Trophoblast cell (in vitro differentiated cells and primary cell): ENCODE measurements around the gene MED29.

Experiments used
- DNase-seq, 2 donors: peaks; one replicate each; pipeline ENCODE4 v3.0.0-alpha.2; 2016
- H2AFZ ChIP-seq: 2 replicates; pipeline ENCODE4 v1.6.1; 2013; ENCODE audit warnings: low read length, moderate library complexity, mild to moderate bottlenecking; ENCODE audit not compliant: insufficient read depth, poor library complexity
- H2AK5ac ChIP-seq: 2 replicates; pipeline ENCODE4 v1.6.1; 2013; ENCODE audit warnings: mild to moderate bottlenecking, low read length
- H2BK120ac ChIP-seq: 2 replicates; pipeline ENCODE4 v1.6.1; 2013; ENCODE audit warnings: low read length, mild to moderate bottlenecking, moderate library complexity; ENCODE audit not compliant: insufficient read depth, poor library complexity
- H2BK12ac ChIP-seq: 2 replicates; pipeline ENCODE4 v1.6.1; 2013; ENCODE audit warnings: mild to moderate bottlenecking, low read length, moderate library complexity
- H2BK5ac ChIP-seq: 2 replicates; pipeline ENCODE4 v1.6.1; 2013; ENCODE audit warnings: low read length, low read depth, moderate library complexity, mild to moderate bottlenecking; ENCODE audit not compliant: poor library complexity
- H3K14ac ChIP-seq: 2 replicates; pipeline ENCODE4 v1.6.1; 2013; ENCODE audit warnings: mild to moderate bottlenecking, low read length
- H3K18ac ChIP-seq: 2 replicates; pipeline ENCODE4 v1.6.1; 2013; ENCODE audit warnings: mild to moderate bottlenecking, low read length
- H3K23ac ChIP-seq: 2 replicates; pipeline ENCODE4 v1.6.1; 2013; ENCODE audit warnings: low read length
- H3K27ac ChIP-seq: 2 replicates; pipeline ENCODE4 v1.5.1; 2013; ENCODE audit warnings: low read depth, mild to moderate bottlenecking, inconsistent platforms, low read length, moderate library complexity
- H3K27me3 ChIP-seq: 2 replicates; pipeline ENCODE4 v1.6.1; 2013; ENCODE audit warnings: inconsistent platforms, mild to moderate bottlenecking, low read length, moderate library complexity; ENCODE audit not compliant: insufficient read depth
- H3K36me3 ChIP-seq, 2 experiments: 1 replicate in 1 of 2; 2 replicates in 1 of 2; pipeline ENCODE4 v1.6.1; 2013; ENCODE audit warnings: low read length in 2 of 2, mild to moderate bottlenecking in 2 of 2, moderate library complexity in 1 of 2; ENCODE audit not compliant: insufficient read depth in 2 of 2, control insufficient read depth in 1 of 2
- H3K4ac ChIP-seq: 2 replicates; pipeline ENCODE4 v1.6.1; 2013; ENCODE audit warnings: low read depth, mild to moderate bottlenecking, low read length, moderate library complexity
- H3K4me1 ChIP-seq, 2 experiments: 1 replicate in 1 of 2; 2 replicates in 1 of 2; pipeline ENCODE4 v1.6.1; 2013; ENCODE audit warnings: low read length in 2 of 2, mild to moderate bottlenecking in 2 of 2, moderate library complexity in 1 of 2; ENCODE audit not compliant: insufficient read depth in 2 of 2, control insufficient read depth in 1 of 2
- H3K4me2 ChIP-seq: 2 replicates; pipeline ENCODE4 v1.6.1; 2013; ENCODE audit warnings: inconsistent platforms, mild to moderate bottlenecking, low read length, moderate library complexity
- H3K4me3 ChIP-seq: 2 replicates; pipeline ENCODE4 v1.5.1; 2013; ENCODE audit warnings: mild to moderate bottlenecking, low read depth, low read length, inconsistent platforms
- H3K79me1 ChIP-seq: one replicate; pipeline ENCODE4 v1.6.1; 2013; ENCODE audit warnings: low read length
- H3K79me2 ChIP-seq: 2 replicates; pipeline ENCODE4 v1.6.1; 2013; ENCODE audit warnings: low read length, mild to moderate bottlenecking; ENCODE audit not compliant: control insufficient read depth, insufficient read depth, poor library complexity
- H3K9ac ChIP-seq: 2 replicates; pipeline ENCODE4 v1.6.1; 2013; ENCODE audit warnings: mild to moderate bottlenecking, low read length
- H3K9me3 ChIP-seq: 2 replicates; pipeline ENCODE4 v1.6.1; 2013; ENCODE audit warnings: low read depth, mild to moderate bottlenecking, control low read depth, inconsistent platforms, low read length; ENCODE audit not compliant: insufficient read depth
- H4K12ac ChIP-seq: 2 replicates; pipeline ENCODE4 v1.6.1; 2013; ENCODE audit warnings: low read depth, mild to moderate bottlenecking, low read length, moderate library complexity
- H4K8ac ChIP-seq: 2 replicates; pipeline ENCODE4 v1.6.1; 2013; ENCODE audit warnings: low read depth, mild to moderate bottlenecking, low read length, moderate library complexity
- H4K91ac ChIP-seq: one replicate; pipeline ENCODE4 v1.6.1; 2013; ENCODE audit warnings: low read depth, mild to moderate bottlenecking, low read length, moderate library complexity
- WGBS: extraction: QIAGEN DNeasy Blood & Tissue Kit; methylation state at CpG from one replicate; pipeline ENCODE4 v1.1.7; 2013; ENCODE audit warnings: missing lambda C conversion rate; ENCODE audit not compliant: insufficient read length, insufficient coverage; ENCODE audit errors: extremely low coverage; 5-methylcytosine and 5-hydroxymethylcytosine counted together

Gene MED29

GRCh38 chr19:39407660-39408391, 16.6 kb downstream of the MED29 start:
- Histone ChIP-seq H2BK12ac (peak overlapping the region; percentile 25), H3K14ac (peak overlapping the region; percentile 50), H3K23ac (no peak overlapping the region), H2AFZ (peak overlapping the region; percentile 19), H3K18ac (peak overlapping the region; percentile 25), H3K36me3 (peaks cover 12 to 13% of the 10 kb centered on the region in 2 experiments), H3K27ac (peak overlapping the region; percentile 94), H3K4ac (peak overlapping the region; percentile 100), H3K4me1 (peaks cover 24 to 40% of the 10 kb centered on the region in 2 experiments), H3K9ac (peak overlapping the region; percentile 97), H3K4me2 (peak overlapping the region; percentile 81), H2AK5ac (peak overlapping the region; percentile 95), H4K8ac (peak overlapping the region; percentile 43), H3K79me1 (peaks cover 44% of the 10 kb centered on the region), H2BK5ac (peak overlapping the region; percentile 90), H3K9me3 (no peaks in the 10 kb centered on the region), H4K12ac (peak overlapping the region; percentile 58), H3K4me3 (peak overlapping the region; percentile 96), H3K79me2 (peaks cover 36% of the 10 kb centered on the region), H4K91ac (peak overlapping the region; percentile 93), H2BK120ac (peak overlapping the region; percentile 28), H3K27me3 (no peaks in the 10 kb centered on the region)
- WGBS: no CpG with 5 or more reads among the region's 40 CpGs
- peak in 1 of 2 donors; percentile 38 for DNase-seq

- peak overlapping the region; percentile 45 for H4K91ac ChIP-seq
These were observed 17.4 kb downstream of the MED29 start for GRCh38 chr19:39408392-39409207.

GRCh38 chr19:39409208-39410016, 18.2 kb downstream of the MED29 start:
- Histone ChIP-seq H2AK5ac (peak overlapping the region; percentile 91), H3K4me3 (peak overlapping the region; percentile 65)

More at GRCh38 chr19:39408392-39409207, 17.4 kb downstream of the MED29 start:
- peak overlapping the region; percentile 37 for H3K9ac ChIP-seq
- peak overlapping the region; percentile 20 for H3K18ac ChIP-seq
- peaks cover 38% of the 10 kb centered on the region for H3K79me2 ChIP-seq
- H4K12ac ChIP-seq: no peak overlapping the region
- peak overlapping the region; percentile 29 for H3K27ac ChIP-seq
- H3K9me3 ChIP-seq: no peaks in the 10 kb centered on the region
- peak in 1 of 2 donors; percentile 48 for DNase-seq
- H3K36me3 ChIP-seq: peaks cover 12 to 13% of the 10 kb centered on the region in 2 experiments
- no CpG with 5 or more reads among the region's 20 CpGs for WGBS
- peak overlapping the region; percentile 100 for H3K4ac ChIP-seq
- no peaks in the 10 kb centered on the region for H3K27me3 ChIP-seq
- peaks cover 42% of the 10 kb centered on the region for H3K79me1 ChIP-seq
- peak overlapping the region; percentile 47 for H3K14ac ChIP-seq
- peak overlapping the region; percentile 23 for H2BK12ac ChIP-seq
- peaks cover 20 to 34% of the 10 kb centered on the region in 2 experiments for H3K4me1 ChIP-seq
- peak overlapping the region; percentile 24 for H2AK5ac ChIP-seq
- H4K8ac ChIP-seq: peak overlapping the region; percentile 11
- peak overlapping the region; percentile 47 for H2BK5ac ChIP-seq
- H3K23ac ChIP-seq: no peak overlapping the region
- H3K4me2 ChIP-seq: peak overlapping the region; percentile 81
- no peak overlapping the region for H2AFZ ChIP-seq
- H2BK120ac ChIP-seq: no peak overlapping the region
- H3K4me3 ChIP-seq: peak overlapping the region; percentile 96

More at GRCh38 chr19:39409208-39410016, 18.2 kb downstream of the MED29 start:
- H3K27me3 ChIP-seq: no peaks in the 10 kb centered on the region
- peaks cover 12 to 13% of the 10 kb centered on the region in 2 experiments for H3K36me3 ChIP-seq
- peak overlapping the region; percentile 92 for H2BK5ac ChIP-seq
- peaks cover 42% of the 10 kb centered on the region for H3K79me1 ChIP-seq
- H3K18ac ChIP-seq: peak overlapping the region; percentile 64
- H2BK12ac ChIP-seq: no peak overlapping the region
- peak overlapping the region; percentile 96 for H2BK120ac ChIP-seq
- H3K14ac ChIP-seq: peak overlapping the region; percentile 95
- H3K23ac ChIP-seq: no peak overlapping the region
- H4K12ac ChIP-seq: peak overlapping the region; percentile 83
- peak overlapping the region; percentile 28 for H3K4ac ChIP-seq
- H3K4me1 ChIP-seq: peaks cover 23 to 31% of the 10 kb centered on the region in 2 experiments
- H2AFZ ChIP-seq: peak overlapping the region; percentile 20
- no peaks in the 10 kb centered on the region for H3K9me3 ChIP-seq
- H3K27ac ChIP-seq: peak overlapping the region; percentile 98
- H3K9ac ChIP-seq: peak overlapping the region; percentile 91
- H4K91ac ChIP-seq: peak overlapping the region; percentile 97
- peak; percentile 78 to 89 for DNase-seq
- peak overlapping the region; percentile 93 for H3K4me2 ChIP-seq
- H4K8ac ChIP-seq: peak overlapping the region; percentile 93
- no CpG with 5 or more reads among the region's 52 CpGs for WGBS
- H3K79me2 ChIP-seq: peaks cover 44% of the 10 kb centered on the region
